ENCODE data around the gene RAN. TPM values are rescaled to one million over a fixed set of nuclear protein-coding genes. Genes with fewer than 3 reads are reported as not detected.

RAN gene
- 1,677 to 1,881 TPM (median 1,725 TPM) in 5 replicates for total RNA-seq (2022; extraction: Qiagen RNA extraction)

GRCh38 chr12:130871286-130872178, at the start of gene RAN:
TSS of gene RAN (plus strand) at chr12:130872066. CDS start at chr12:130872594, 528 bp downstream.

GRCh38 chr12:130838951-130839769, 32.7 kb upstream of the RAN start, which contains the start of gene STX2:
TSS of gene STX2 (minus strand) at chr12:130839250. CDS start at chr12:130839099, 151 bp downstream.

Other genes with a start within 250 kb of the RAN start
- 0.06 to 0.09 TPM (median 0.07 TPM) in 4 of 5 replicates, not detected in the other for gene RIMBP2, start 155.8 kb upstream of the RAN start, total RNA-seq (2022; extraction: Qiagen RNA extraction)
- gene STX2, start 32.8 kb upstream of the RAN start, total RNA-seq (2022; extraction: Qiagen RNA extraction), result 22.9 to 29.7 TPM (median 27.4 TPM) in 5 replicates
- gene ADGRD1, start 81.8 kb downstream of the RAN start, total RNA-seq (2022; extraction: Qiagen RNA extraction), result 0.40 to 0.56 TPM (median 0.55 TPM) in 5 replicates

Data from A549 treated with dexamethasone at 1 μM for 4 hours (cell line).